ENCODE data around the gene CHST1. TPM values are rescaled to one million over a fixed set of nuclear protein-coding genes. Genes with fewer than 3 reads are reported as not detected.

Gene CHST1
- total and polyA plus RNA-seq, 3 donors from 2014 or later: 6.2 to 17.1 (median 10.6) TPM

- no peaks in the 10 kb centered on the region for H3K27me3 ChIP-seq
- DNase-seq: no peak
- 60 to 76% methylated on average over 2 of the region's 2 CpGs for WGBS, 2 donors
- intact Hi-C loops (cut with DNase I; ENCODE audit: low total_unique reads): no loop called here
- no peak for TF ChIP-seq CTCF (IDR thresholded peaks at IDR 0.05)
- TF ChIP-seq POLR2A (IDR thresholded peaks at IDR 0.05): no peak
- no peaks in the 10 kb centered on the region for H3K36me3 ChIP-seq (ENCODE audit: low read depth, missing control alignments)
- no peak overlapping the region for H3K4me3 ChIP-seq
- no peak overlapping the region for H3K27ac ChIP-seq
- no peaks in the 10 kb centered on the region for H3K9me3 ChIP-seq
- H3K4me1 ChIP-seq: no peaks in the 10 kb centered on the region
Measured at GRCh38 chr11:45624095-45624494, 41.3 kb downstream of the CHST1 start.

- no peaks in the 10 kb centered on the region for H3K27me3 ChIP-seq
- no peaks in the 10 kb centered on the region for H3K36me3 ChIP-seq (ENCODE audit: low read depth, missing control alignments)
- no peak for DNase-seq
- WGBS, 2 donors: 66 to 75% methylated on average over 2 of the region's 2 CpGs
- intact Hi-C loops (cut with DNase I; ENCODE audit: low total_unique reads): no loop called here
- no peaks in the 10 kb centered on the region for H3K4me1 ChIP-seq
- H3K27ac ChIP-seq: no peak overlapping the region
- no peaks in the 10 kb centered on the region for H3K9me3 ChIP-seq
- TF ChIP-seq POLR2A (IDR thresholded peaks at IDR 0.05) (no peak), CTCF (IDR thresholded peaks at IDR 0.05) (no peak)
- H3K4me3 ChIP-seq: no peak overlapping the region
Measured at GRCh38 chr11:45622861-45623260, 42.6 kb downstream of the CHST1 start.

- 79 to 93% methylated on average over 2 of the region's 2 CpGs for WGBS, 2 donors
- Histone ChIP-seq H3K4me1 (no peaks in the 10 kb centered on the region), H3K36me3 (ENCODE audit: low read depth, missing control alignments) (no peaks in the 10 kb centered on the region), H3K4me3 (no peak overlapping the region), H3K9me3 (no peaks in the 10 kb centered on the region), H3K27me3 (no peaks in the 10 kb centered on the region), H3K27ac (no peak overlapping the region)
- no peak for TF ChIP-seq POLR2A (IDR thresholded peaks at IDR 0.05)
- no peak for TF ChIP-seq CTCF (IDR thresholded peaks at IDR 0.05)
- intact Hi-C loops (cut with DNase I; ENCODE audit: low total_unique reads): no loop called here
- DNase-seq: no peak
Measured at GRCh38 chr11:45622283-45622682, 43.1 kb downstream of the CHST1 start.

- WGBS, 2 donors: 93% methylated on average over 1 of the region's 1 CpG; no CpG with 5 or more reads in 1 of the 2 donors
- no peak overlapping the region for H3K27ac ChIP-seq
Measured at GRCh38 chr11:45621588-45621987, 43.8 kb downstream of the CHST1 start.

More at GRCh38 chr11:45621588-45621987, 43.8 kb downstream of the CHST1 start:
- intact Hi-C loops (cut with DNase I; ENCODE audit: low total_unique reads): no loop called here
- no peak for DNase-seq
- Histone ChIP-seq H3K4me1 (no peaks in the 10 kb centered on the region), H3K27me3 (no peaks in the 10 kb centered on the region), H3K36me3 (ENCODE audit: low read depth, missing control alignments) (no peaks in the 10 kb centered on the region), H3K9me3 (no peaks in the 10 kb centered on the region), H3K4me3 (no peak overlapping the region)
- TF ChIP-seq CTCF (IDR thresholded peaks at IDR 0.05): no peak

Measured in testis (tissue), 3 donors.